Embryonic facial prominence (tissue), 1 donor: ENCODE data around the gene ARFRP1.

Experiments
- DNase-seq: peaks from one replicate; pipeline ENCODE4 v3.0.0-alpha.2; 2016; ENCODE audit errors: extremely low spot score

ARFRP1 gene

DNA sequence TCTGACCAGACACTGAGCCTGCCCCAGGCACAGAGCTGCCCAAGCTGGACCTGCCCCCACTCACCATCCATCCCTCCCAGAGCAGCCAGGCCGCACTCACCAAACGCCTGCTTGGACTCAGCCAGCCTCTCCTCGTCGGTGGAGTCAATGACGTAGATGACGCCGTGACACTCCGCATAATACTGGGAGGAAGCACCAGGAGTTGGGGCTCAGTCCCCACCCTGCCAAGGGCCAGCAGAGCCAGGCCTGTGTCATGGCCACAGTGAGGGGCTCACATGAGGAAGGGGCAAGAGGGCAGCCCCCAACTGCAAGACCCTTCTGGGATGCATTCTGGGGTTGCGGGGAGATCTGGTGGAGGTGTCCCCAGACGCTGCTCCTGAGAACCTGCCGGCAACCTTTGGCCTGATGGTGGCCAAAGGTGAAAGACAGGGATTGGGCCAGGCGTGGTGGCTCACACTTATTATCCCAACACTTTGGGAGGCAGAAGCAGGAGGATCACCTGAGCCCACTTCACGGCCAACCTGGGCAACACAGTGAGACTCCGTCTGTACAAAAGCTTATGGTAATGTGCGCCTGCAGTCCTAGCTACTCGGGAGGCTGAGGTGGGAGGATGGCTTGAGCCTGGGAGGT, 5.6 kb downstream of the ARFRP1 start:
- no peak for DNase-seq

- DNase-seq, result no peak
Observed at GRCh38 chr20:63701329-63702035, 6.3 kb downstream of the ARFRP1 start.

DNA sequence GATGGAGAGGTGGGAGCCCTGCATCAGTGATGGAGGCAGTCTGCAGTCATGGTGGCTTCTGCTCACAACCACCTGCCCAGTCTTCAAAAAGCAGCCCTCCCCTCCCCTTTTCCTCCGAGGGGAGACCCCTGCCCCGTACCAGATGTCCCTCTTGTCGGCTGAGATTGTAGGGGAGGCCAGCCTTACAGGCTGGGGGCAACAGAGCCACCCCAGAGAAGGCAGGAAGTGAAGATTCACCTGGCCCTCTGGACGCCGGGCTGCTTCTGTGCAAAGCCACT, 6.8 kb downstream of the ARFRP1 start:
- no peak for DNase-seq

DNA sequence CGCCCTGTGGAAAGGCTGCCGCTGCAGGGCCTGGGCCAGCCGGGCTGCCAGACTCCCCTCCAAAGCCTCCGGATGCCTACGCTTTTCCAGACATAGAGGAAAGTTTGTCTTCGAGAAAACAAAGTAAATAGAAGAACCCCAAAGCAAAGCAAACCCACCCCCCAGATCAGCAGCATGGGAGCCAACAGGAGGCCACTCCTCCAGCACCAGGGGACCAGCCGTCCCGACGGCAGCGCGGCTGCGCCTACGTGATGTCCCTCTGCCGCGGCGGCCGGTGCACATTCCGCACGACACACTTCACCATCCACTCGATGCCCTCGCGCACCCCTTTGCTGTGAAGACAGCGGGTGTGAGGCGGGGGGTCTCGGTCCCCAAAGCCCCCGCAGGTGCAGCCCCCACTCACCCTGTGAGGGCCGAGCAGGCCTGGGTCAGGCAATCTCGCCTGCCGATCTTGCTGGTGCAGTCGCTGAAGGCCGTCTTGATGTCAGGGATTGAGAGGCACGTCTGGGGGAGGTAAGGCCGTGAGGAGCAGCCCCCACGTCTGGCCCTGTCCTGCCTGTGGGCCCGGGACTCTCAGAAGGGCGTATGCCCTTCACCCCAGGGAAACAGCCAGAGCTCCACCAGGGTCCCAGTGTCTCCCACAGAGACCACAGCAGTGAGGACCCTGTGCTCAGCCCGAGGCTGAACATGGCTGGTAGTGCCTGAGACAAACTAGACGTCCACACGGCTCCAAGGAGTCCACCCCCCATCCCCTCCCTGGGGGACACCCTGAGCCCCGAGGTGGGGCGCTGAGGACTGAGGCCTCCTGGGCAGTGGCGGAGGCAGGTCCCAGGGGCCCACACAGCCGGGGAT, 7.4 kb downstream of the ARFRP1 start:
- no peak for DNase-seq

DNA sequence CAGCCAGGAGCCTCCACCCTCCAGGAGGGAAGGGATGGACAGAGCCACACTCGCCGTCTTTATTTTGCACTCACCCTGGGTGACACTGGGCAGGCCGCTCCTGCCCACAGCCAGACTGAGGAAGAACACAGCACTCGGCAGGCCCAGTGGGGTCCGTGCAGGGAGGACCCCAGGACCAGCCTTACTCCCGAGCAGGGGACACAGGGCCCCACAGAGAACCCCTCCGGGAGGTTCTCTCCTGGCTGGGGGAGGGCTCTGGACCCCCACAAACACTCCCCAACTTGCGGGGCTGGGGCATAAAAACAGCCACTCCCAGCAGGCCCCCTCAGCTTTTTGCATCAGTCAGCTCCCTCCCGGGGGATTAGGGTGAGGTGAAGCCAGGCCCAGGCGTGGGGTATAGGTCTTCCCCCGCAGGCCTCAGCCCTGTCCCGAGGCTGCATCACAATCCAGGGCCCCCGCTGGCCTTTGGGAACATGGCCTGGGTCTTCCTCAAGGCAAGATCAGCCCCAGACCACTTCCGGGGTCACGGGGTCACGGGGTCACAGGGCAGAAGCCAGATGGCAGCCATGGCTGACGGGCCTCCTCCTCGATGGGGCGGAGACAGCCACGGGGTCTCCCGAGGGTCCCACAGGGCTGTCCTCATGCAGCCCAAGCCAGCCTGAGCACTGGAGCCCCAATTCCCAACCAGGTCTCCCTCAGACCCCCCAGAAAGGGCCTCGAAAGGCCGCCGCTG, 8.1 kb downstream of the ARFRP1 start:
- no peak for DNase-seq

GRCh38 chr20:63698739-63699465, 8.9 kb downstream of the ARFRP1 start:
- DNase-seq, result no peak

- DNase-seq, result no peak
Observed at GRCh38 chr20:63697868-63698545, 9.8 kb downstream of the ARFRP1 start.

DNA sequence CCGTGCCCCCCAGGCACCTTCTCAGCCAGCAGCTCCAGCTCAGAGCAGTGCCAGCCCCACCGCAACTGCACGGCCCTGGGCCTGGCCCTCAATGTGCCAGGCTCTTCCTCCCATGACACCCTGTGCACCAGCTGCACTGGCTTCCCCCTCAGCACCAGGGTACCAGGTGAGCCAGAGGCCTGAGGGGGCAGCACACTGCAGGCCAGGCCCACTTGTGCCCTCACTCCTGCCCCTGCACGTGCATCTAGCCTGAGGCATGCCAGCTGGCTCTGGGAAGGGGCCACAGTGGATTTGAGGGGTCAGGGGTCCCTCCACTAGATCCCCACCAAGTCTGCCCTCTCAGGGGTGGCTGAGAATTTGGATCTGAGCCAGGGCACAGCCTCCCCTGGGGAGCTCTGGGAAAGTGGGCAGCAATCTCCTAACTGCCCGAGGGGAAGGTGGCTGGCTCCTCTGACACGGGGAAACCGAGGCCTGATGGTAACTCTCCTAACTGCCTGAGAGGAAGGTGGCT, 10.4 kb downstream of the ARFRP1 start:
- DNase-seq, result no peak

- no peak for DNase-seq
Observed at GRCh38 chr20:63696628-63697356, 11.0 kb downstream of the ARFRP1 start, which contains the start of gene TNFRSF6B. TSS of gene TNFRSF6B (plus strand) at chr20:63696652. CDS start at chr20:63696768, 116 bp downstream.

- no peak for DNase-seq
Observed at GRCh38 chr20:63696306-63696627, 11.5 kb downstream of the ARFRP1 start.

DNA sequence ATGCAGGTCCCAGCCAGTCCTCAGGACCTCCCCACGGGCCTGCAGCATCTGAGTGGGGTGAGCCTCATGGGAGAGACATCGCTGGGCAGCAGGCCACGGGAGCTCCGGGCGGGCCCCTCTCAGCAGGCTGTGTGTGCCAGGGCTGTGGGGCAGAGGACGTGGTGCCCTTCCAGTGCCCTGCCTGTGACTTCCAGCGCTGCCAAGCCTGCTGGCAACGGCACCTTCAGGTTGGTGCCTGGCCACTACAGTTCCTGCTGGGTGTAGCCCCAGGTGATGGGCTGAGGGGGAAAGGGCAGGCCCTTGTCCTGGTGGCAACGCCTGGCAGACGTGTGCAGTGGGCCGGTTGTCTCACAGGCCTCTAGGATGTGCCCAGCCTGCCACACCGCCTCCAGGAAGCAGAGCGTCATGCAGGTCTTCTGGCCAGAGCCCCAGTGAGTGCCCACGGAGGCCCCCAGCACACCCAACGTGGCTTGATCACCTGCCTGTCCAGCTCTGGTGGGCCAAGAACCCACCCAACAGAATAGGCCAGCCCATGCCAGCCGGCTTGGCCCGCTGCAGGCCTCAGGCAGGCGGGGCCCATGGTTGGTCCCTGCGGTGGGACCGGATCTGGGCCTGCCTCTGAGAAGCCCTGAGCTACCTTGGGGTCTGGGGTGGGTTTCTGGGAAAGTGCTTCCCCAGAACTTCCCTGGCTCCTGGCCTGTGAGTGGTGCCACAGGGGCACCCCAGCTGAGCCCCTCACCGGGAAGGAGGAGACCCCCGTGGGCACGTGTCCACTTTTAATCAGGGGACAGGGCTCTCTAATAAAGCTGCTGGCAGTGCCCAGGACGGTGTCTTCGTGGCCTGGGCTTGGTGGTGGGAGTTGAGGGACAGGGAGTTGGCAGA, 12.1 kb downstream of the ARFRP1 start:
- no peak for DNase-seq

DNA sequence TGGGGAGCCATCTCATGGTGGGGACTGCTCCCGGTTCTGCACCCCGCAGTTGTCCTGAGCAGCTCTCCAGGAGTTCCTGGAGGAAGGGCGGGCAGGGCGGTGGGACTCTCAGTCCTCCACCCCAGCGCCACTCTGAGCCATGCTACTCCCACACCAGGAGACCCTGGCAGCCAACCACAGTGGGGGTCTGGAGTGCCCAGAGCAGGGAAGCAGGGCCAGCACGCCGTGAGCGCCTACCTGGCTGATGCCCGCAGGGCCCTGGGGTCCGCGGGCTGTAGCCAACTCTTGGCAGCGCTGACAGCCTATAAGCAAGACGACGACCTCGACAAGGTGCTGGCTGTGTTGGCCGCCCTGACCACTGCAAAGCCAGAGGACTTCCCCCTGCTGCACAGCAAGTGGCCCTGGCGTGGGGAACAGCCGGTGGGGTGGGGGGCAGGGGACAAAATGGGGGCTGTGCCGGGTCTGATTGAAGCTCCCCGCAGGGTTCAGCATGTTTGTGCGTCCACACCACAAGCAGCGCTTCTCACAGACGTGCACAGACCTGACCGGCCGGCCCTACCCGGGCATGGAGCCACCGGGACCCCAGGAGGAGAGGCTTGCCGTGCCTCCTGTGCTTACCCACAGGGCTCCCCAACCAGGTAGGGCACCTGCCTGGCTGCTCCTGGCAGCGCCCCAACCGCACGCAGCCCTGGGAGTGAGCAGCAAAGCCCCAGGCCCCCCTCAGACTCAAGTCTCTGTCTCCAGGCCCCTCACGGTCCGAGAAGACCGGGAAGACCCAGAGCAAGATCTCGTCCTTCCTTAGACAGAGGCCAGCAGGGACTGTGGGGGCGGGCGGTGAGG, 13.0 kb downstream of the ARFRP1 start:
- DNase-seq, result no peak

DNA sequence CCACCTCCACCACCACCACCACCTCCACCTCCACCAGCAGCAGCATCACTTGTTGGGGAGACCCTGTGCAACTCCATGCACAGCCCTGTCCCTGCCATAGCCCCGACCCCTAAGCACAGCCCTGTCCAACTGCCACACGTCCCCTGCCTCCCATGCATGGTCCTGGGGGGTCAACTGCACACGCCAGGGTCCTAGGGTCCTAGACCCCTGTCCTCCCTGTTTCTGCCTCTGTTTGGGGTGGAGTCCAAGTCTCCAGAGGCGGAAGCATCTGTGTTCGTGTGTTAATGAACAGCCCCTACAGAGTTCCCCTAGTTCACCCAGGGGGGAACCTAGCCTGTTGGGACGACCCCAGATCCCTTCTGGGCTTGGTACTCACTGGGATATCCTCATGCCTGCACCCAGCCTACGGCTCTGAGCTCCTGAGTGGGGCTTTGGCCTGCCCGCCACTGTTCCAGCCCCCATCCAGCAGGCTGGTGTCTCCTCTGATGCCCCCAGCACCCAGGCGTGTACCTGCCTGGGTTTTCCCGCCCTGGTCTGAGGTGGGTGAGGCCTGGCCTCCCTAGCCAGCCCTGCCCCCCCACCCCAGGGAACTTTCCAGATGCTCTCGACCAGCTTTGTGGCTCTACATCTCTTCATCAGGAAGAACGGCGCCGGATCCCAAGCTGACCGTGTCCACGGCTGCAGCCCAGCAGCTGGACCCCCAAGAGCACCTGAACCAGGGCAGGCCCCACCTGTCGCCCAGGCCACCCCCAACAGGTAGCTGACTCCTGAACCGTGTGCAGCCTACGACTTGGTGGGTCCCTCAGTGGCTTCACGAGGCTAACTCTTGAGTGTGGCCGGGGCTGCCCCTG, 13.8 kb downstream of the ARFRP1 start:
- DNase-seq, result no peak

- no peak for DNase-seq
Observed at GRCh38 chr20:63693083-63693732, 14.6 kb downstream of the ARFRP1 start.

- DNase-seq, result no peak
Observed at GRCh38 chr20:63692436-63693082, 15.2 kb downstream of the ARFRP1 start.
